ENCODE results near the gene PRSS2.
"Not testable (repeated sequence)": the region's sequence is repeated elsewhere in the genome, so short reads cannot be mapped to it uniquely, and the experiment has no call there.

The PRSS2 gene

GRCh38 chr7:142759433-142759832, 11.3 kb upstream of the PRSS2 start:
- no peak for DNase-seq (ENCODE audit: low spot score)

GRCh38 chr7:142760071-142760642, 10.6 kb upstream of the PRSS2 start:
- no peak for DNase-seq (ENCODE audit: low spot score)

- DNase-seq (ENCODE audit: low spot score): not testable (repeated sequence)
These were observed 9.2 kb upstream of the PRSS2 start for GRCh38 chr7:142761606-142762005.

GRCh38 chr7:142762104-142762503, 8.7 kb upstream of the PRSS2 start:
- DNase-seq (ENCODE audit: low spot score): no peak

GRCh38 chr7:142767451-142767850, 3.3 kb upstream of the PRSS2 start:
- DNase-seq (ENCODE audit: low spot score): no peak

- no peak for DNase-seq (ENCODE audit: low spot score)
These were observed 2.9 kb upstream of the PRSS2 start for GRCh38 chr7:142767861-142768260.

- not testable (repeated sequence) for DNase-seq (ENCODE audit: low spot score)
These were observed 1.9 kb upstream of the PRSS2 start for GRCh38 chr7:142768885-142769284.

- no peak for DNase-seq (ENCODE audit: low spot score)
These were observed 568 bp downstream of the PRSS2 start for GRCh38 chr7:142771353-142771723.

- no peak for DNase-seq (ENCODE audit: low spot score)
These were observed 1.3 kb downstream of the PRSS2 start for GRCh38 chr7:142772051-142772450.

- DNase-seq (ENCODE audit: low spot score): no peak
These were observed 1.9 kb downstream of the PRSS2 start for GRCh38 chr7:142772673-142773072.

- DNase-seq (ENCODE audit: low spot score): no peak
These were observed 2.5 kb downstream of the PRSS2 start for GRCh38 chr7:142773230-142773629.

- DNase-seq (ENCODE audit: low spot score): no peak
These were observed 3.4 kb downstream of the PRSS2 start for GRCh38 chr7:142773937-142774744.

GRCh38 chr7:142774826-142775225, 4.1 kb downstream of the PRSS2 start:
- DNase-seq (ENCODE audit: low spot score): no peak

GRCh38 chr7:142775351-142776115, 4.8 kb downstream of the PRSS2 start:
- not testable (repeated sequence) for DNase-seq (ENCODE audit: low spot score)

- no peak for DNase-seq (ENCODE audit: low spot score)
These were observed 5.6 kb downstream of the PRSS2 start for GRCh38 chr7:142776206-142776844.

- DNase-seq (ENCODE audit: low spot score): not testable (repeated sequence)
These were observed 6.1 kb downstream of the PRSS2 start for GRCh38 chr7:142776845-142777225.

- no peak for DNase-seq (ENCODE audit: low spot score)
These were observed 6.5 kb downstream of the PRSS2 start for GRCh38 chr7:142777318-142777717.

- peak; percentile 66 for DNase-seq (ENCODE audit: low spot score)
These were observed 12.4 kb downstream of the PRSS2 start for GRCh38 chr7:142782922-142783900.

GRCh38 chr7:142784096-142784495, 13.3 kb downstream of the PRSS2 start:
- DNase-seq (ENCODE audit: low spot score): no peak

- no peak for DNase-seq (ENCODE audit: low spot score)
These were observed 13.9 kb downstream of the PRSS2 start for GRCh38 chr7:142784716-142785115.

GRCh38 chr7:142785841-142786250, 15.1 kb downstream of the PRSS2 start:
- DNase-seq (ENCODE audit: low spot score): no peak

Measured in HuH-7.5 (cell line).